ENCODE measurements around the gene CDK14. TPM values are rescaled to one million over a fixed set of nuclear protein-coding genes. Genes with fewer than 3 reads are reported as not detected.
"Not testable (repeated sequence)": the region's sequence is repeated elsewhere in the genome, so short reads cannot be mapped to it uniquely, and the experiment has no call there.

CDK14 gene
- polyA plus RNA-seq, 3 donors = 28.6 to 35.1 (median 33.7) TPM

DNA sequence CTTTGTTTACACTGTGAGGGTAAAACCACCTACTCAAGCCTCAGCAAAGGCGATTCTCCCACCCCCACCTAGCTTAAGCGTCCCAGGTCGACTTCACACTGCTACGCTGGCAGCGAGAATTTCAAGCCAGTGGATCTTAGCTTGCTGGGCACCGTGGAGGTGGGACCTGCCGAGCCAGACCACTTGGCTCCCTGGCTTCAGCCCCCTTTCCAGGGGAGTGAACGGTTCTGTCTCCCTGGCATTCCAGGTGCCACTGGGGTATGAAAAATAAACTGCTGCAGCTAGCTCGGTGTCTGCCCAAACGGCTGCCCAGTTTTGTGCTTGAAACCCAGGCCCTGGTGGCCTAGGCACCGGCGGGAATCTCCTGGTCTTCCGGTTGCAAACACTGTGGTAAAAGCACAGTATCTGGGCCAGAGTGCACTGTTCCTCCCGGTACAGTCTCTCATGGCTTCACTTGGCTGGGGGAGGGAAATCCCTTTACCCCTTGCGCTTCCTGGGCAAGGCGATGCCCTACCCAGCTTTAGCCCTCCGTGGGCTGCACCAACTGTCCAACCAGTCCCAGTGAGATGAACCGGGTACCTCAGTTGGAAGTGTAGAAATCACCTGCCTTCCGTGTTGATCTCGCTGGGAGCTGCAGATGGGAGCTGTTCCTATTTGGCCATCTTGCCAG lies 139.6 kb downstream of the CDK14 start:
- not testable (repeated sequence) for DNase-seq (ENCODE audit: extremely low read depth in 1 of 11, low read depth in 9 of 11, low spot score in 4 of 11)

DNA sequence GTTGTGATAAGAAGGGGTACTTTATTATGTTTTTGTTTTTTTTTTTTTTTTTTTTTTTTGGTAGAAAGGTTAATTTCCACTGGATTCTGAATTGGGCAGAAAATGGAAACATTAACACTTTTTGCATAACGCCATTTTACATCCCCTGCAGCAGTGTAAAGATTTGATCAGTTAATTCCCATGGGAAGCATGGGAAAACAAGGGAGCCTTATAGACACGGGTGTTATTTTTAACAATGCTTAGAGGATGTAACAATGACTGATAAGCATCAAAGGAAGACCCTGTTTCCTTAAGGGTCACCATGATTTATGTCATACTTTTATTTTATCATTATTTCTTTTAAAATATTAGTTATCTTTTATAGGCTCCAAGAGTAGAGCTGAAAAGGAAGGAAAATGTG lies 140.2 kb downstream of the CDK14 start:
- DNase-seq (ENCODE audit: extremely low read depth in 1 of 11, low read depth in 9 of 11, low spot score in 4 of 11) = no peak

DNA sequence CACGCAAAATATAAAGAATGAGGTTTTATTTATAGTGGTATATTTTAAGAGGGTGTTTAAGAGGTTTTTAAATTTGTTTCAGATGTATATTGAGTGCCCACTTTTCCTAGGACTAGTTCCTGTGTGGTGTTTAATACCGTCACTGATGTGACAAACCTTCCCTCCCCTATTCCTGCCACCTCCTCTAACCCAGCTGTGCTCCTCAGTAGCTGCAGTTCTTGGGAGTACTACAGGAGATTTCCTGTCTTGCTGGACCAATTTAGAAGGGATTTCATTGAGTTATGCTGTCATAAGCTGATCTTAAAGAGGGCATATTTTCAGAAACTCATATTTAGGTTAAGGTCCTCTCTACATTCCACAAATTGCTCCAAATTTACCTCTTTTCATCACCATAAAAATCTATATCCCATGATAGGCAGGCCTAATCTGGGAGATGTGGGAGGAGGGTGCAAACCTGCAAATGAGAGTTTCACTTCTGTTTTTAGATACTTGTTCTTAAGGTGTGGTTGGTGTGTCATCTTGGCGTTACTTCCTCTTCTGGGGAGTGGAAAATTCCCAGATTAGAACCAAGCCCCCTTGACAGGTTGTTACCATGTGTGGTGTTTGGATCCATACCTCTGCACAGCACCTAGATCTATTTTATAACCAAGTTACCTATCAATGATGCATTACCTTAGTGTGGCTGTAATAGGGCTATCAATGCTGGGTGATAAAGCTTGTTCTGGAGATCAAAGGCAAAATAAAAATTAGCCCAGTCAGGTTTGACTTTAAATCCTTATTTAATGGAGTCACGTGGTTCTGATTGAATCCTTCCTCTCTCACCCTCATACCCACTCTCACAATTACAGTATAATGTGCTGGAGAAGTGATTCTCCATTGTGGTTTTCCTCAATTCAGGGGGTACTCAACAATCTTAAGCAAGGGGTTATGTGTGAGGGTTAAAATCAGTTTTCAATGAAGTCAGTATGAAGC lies 141.1 kb downstream of the CDK14 start:
- no peak for DNase-seq (ENCODE audit: extremely low read depth in 1 of 11, low read depth in 9 of 11, low spot score in 4 of 11)

DNA sequence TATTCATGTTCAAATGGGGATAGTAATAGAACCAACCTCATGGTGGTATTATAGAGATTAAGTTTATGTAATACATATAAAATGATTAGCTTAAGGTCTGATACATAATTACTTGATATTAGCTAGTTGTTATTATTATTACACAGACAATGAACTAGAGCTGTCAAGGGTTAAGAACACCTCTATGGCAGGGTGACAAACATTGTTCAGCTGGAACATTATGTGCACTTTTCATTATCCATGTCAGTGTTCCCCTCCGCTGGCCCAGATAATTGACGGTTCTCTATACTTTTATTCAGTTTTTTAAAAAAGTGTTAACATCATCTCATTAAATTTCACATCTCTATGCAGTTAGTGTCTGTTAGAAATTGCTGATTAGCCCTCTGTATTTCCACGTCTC lies 142.1 kb downstream of the CDK14 start:
- DNase-seq (ENCODE audit: extremely low read depth in 1 of 11, low read depth in 9 of 11, low spot score in 4 of 11) = no peak

DNA sequence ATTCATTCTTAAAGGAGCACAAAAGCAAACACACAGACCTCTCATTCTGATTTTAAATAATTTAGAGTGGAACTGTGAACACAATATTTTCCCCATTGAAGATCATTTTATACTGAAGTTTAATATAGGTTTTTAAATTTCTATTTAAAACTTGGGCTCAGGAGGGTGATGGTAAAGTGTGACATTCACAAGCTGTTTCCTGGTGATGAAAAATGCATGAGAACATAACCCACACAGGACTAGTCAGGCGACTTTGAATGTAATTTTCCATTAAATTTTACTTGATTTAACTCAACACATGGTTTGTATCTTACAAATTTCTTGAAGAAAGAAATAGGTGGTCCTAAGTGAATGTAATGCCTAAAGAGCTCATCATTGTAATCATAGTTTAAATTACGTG lies 143.6 kb downstream of the CDK14 start:
- DNase-seq (ENCODE audit: extremely low read depth in 1 of 11, low read depth in 9 of 11, low spot score in 4 of 11) = no peak

DNA sequence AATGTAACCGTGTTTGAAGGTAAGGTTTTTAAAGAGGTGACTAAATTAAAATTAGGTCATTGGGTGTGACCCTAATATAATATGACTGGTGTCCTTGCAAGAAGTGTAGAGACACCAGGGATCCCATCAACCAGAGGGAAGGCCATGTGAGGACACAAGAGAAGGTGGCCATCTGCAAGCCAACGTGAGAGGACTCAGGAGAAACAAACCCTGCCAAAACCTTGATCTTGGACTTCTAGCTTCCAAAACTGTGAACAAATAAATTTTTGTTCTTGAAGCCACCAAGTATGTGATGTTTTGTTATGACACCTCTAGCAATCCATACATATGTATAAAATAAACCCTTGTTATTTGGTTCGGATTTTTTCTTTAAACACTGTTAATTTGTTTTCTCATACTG lies 144.3 kb downstream of the CDK14 start:
- DNase-seq (ENCODE audit: extremely low read depth in 1 of 11, low read depth in 9 of 11, low spot score in 4 of 11) = no peak

DNA sequence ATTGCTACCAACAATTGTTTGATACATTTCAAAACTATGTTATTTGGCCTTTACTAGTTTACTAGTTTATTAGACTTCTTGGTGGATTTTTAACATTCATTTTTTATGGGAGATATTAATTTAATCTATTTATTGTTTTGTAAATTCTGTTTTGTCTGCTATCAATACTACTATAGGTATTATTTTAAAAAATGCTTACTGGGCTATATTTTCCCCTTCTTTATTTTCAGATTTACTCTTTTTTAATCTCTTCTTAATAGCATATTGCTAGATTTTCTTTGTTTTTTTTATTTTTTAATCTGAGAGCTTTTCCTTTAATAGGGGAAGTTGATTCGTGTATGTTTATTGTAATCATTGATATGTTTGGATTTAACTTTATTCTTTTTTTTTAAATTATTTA lies 147.5 kb downstream of the CDK14 start:
- DNase-seq (ENCODE audit: extremely low read depth in 1 of 11, low read depth in 9 of 11, low spot score in 4 of 11) = no peak

DNA sequence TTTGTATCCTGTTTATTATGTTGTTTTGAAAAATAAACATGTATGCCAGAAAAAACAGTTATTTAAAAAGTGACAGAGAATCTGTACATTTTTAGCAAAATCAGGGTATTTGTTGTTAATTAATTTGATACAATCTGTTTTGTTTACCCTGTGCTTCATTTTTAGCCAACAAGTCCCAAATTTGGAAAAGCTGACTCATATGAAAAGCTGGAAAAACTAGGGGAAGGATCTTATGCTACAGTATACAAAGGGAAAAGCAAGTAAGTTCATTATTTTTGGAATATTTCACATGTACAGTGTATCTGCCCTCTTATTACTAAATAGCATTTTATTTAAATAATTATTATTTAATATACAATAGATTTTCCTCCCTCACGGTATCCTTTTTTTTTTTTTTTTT lies 151.4 kb downstream of the CDK14 start:
- DNase-seq (ENCODE audit: extremely low read depth in 1 of 11, low read depth in 9 of 11, low spot score in 4 of 11) = no peak

DNA sequence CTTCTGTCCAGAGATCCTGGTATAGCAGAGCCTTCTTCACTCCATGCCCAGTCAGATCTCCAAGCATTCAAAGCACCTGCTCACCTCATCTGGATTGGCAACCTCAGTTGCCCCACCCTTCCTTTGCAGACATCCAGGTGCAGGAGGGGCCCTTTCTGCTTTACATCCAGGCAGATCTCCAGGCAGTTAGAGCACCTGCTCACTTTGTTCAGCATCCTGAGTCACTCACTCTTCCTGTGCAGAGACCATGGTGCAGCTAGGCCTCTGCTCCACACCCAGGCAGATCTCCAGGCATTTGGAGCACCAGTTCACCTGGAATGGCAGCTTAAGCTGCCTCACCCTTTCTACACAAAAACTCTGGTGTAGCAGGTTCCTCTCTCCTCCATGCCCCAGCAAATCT lies 153.1 kb downstream of the CDK14 start:
- no peak for DNase-seq (ENCODE audit: extremely low read depth in 1 of 11, low read depth in 9 of 11, low spot score in 4 of 11)

DNA sequence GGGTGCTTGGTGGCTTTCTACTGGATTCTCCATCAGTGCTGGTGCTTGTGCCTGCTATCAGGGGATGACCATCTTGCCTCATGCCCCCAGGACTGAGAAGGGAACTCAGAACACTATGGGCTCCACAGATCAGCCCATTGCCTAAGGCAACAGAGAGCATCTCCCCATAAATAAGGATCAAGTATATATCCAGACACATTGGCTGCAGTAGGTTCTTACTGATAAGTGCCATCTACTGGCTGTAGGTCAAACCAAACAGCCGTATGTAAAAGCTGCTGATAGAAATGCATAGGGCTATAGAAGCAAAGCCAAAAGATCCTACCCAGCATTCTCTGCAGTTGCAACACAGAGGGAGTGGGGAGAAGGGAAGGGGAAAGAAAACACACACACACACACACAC lies 153.7 kb downstream of the CDK14 start:
- no peak for DNase-seq (ENCODE audit: extremely low read depth in 1 of 11, low read depth in 9 of 11, low spot score in 4 of 11)

DNA sequence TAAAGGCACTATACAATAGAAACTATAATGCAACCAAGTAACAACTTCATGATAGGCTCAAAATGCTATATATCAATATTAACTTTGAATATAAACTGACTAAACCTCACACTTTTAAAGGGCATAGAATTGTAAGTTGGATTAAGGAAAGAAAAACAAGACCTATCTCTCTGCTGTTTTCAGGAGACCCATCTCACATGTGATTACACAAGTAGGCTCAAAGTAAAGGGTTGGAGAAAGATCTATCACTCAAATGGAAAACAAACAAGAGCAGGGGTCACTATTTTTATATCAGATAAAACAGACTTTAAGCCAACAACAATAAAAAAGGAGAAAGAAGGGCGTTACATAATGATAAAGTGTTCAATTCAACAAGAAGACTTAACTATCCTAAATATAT lies 155.5 kb downstream of the CDK14 start:
- no peak for DNase-seq (ENCODE audit: extremely low read depth in 1 of 11, low read depth in 9 of 11, low spot score in 4 of 11)

DNA sequence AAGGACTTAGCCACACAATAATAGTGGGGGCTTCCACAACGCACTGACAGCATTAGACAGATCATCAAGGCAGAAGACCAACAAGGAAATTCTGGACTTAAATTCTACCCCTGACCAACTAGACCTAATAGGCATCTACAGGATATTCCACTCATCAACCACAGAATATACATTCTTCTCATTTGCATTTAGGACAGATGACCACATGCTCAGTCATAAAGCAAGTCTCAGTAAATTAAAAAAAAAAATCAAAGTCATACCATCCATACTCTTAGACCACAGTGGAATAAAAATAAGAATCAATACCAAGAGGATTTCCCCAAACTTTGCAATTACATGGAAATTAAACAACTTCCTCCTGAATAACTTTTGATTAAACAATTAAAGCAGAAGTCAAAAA lies 155.9 kb downstream of the CDK14 start:
- DNase-seq (ENCODE audit: extremely low read depth in 1 of 11, low read depth in 9 of 11, low spot score in 4 of 11) = no peak

DNA sequence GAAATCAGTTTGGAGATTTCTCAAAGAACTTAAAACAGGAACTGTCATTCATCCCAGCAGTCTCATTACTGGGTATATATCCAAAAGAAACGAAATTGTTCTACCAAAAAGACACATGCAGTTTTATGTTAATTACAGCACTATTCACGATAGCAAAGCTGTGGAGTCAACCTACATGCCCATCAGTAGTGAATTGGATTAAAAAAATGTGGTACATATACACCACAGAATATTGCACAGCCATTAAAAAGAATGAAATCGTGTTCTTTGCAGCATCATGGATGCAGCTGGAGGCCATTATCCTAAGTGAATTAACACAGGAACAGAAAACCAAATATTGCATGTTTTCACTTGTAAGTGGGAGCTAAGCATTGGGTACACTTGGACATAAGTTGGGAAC lies 158.9 kb downstream of the CDK14 start:
- DNase-seq (ENCODE audit: extremely low read depth in 1 of 11, low read depth in 9 of 11, low spot score in 4 of 11) = no peak

DNA sequence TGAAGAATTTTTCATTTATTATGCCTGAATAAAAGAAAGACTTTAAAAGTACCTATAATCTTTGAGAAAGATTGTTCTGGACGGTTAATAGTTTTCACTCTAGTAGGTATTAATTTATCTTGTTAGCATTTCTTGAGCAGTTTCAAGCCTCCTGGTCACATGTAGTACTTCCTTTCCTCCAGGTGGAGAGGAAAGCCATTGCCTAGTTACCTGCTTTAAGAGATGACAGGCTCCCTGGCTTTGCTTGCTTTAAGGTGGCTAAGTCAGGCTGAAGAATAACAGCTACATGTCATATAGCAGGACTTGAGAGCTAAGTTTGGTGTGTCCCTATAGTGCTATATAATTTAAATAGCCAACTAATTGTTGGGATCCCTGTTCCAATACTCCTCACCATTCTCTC lies 160.2 kb downstream of the CDK14 start:
- DNase-seq (ENCODE audit: extremely low read depth in 1 of 11, low read depth in 9 of 11, low spot score in 4 of 11) = no peak

DNA sequence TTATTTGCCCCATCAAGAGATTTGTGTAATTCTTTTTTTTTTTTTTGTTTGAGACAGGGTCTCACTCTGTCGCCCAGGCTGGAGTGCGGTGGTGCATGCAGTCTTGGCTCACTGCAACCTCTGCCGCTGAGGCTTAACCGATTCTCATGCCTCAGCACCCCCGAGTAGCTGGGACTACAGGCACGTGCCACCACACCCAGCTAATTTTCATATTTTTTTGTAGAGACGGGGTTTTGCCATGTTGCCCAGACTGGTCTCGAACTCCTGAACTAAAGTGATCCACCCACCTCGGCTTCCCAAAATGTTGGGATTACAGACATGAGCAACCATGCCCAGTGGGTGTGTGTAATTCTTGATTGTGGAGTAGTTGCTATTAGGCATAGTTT lies 161.4 kb downstream of the CDK14 start:
- not testable (repeated sequence) for DNase-seq (ENCODE audit: extremely low read depth in 1 of 11, low read depth in 9 of 11, low spot score in 4 of 11)

DNA sequence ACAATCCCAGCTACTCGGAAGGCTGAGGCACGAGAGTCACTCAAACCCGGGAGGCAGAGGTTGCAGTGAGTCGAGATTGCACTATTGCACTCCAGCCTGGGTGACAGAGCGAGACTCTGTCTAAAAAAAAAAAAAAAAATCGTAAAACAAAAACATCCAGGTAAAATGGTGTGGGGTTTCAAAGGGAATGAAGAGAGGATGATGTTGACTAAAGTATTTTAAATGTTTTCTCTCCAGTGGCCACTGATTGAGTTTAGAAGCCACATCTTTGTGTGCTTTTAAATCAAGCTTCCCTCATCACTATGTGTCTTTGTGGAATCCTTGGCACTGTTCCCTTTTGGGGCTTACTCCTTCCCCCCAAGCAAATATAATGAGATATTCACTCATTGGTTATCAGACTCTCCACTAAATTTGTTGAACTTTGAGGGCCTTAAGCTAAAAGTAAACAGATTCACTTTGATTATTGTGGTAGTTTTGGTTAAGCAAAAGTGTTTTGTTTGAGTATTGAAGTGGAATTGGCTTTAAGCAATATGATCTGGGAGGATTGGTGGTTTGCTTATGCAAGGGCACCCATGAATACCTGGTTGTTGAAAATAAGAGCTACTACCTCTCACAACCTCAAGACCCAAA lies 162.9 kb downstream of the CDK14 start:
- DNase-seq (ENCODE audit: extremely low read depth in 1 of 11, low read depth in 9 of 11, low spot score in 4 of 11) = no peak

DNA sequence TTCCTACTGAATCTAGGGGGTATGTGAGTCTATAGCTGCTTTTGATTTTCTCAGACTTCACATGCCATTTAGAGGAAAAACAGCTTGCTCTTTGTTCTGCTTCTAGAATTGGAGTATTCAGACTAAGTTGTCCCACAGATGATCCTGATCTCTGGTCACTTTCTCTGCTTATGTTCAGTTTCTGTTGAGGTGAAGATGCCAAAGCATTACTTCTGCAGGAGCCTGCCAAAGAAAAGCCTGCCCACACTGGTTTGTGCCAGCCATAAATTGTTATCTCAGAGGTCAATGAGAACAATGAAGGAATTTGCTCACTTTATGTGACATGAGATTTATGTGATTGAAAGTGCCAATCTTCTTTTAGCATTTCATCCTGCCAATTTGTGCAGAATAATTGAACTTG lies 163.6 kb downstream of the CDK14 start:
- DNase-seq (ENCODE audit: extremely low read depth in 1 of 11, low read depth in 9 of 11, low spot score in 4 of 11) = no peak

DNA sequence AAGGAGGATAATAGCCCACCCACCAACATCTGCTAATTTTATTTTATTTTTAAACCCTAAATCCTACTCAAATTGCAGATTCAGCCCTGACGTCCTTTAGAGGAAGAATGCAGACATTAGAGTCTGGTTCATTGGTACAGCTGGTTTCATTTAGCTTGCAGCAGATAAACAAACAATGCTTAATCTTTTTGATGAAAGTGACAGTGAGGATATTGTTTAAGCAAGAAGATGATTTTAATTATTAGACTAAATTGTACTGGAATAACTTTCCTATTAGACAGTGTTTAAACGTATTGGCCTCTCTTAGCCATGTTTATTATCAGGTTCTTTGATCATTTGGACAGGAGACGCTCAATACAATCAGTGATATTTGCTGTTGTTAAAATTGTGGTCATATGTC lies 164.8 kb downstream of the CDK14 start:
- no peak for DNase-seq (ENCODE audit: extremely low read depth in 1 of 11, low read depth in 9 of 11, low spot score in 4 of 11)

DNA sequence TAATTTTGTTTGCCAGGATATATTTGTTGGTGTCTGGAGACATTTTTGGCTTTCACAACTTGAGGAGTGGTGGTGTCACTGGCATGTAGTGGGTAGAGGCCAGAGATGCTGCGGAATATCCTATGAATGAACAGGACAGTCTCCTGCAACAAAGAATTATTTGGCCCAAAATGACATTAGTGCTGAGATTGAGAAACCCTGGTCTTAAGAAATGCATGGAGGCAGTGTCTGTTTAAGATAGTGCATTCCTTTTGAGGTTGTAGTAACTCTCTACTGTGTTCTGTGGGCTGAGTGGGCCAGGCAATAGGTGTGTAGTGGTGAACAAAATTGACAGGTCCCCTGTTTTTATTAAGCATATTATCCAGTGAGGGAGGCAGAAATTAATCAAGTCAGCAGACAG lies 165.5 kb downstream of the CDK14 start:
- DNase-seq (ENCODE audit: extremely low read depth in 1 of 11, low read depth in 9 of 11, low spot score in 4 of 11) = no peak

DNA sequence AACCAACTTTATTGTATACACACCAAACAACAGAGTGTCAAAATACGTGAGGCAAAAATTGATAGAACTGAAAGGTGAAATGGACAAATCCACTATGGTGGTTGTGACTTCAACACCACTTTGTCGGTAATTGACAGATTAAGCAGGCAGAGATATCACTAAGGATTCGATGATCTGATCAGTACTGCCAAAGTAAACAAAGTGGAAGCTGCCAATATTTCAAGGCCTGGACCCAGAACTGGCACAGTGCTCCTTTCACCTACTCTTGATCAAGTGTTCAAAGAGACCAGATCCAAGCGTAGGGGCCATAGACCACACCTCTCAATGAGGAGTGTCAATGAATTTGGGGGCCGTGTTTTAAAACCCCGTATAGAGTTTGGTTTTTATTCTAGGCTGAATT lies 167.0 kb downstream of the CDK14 start:
- DNase-seq (ENCODE audit: extremely low read depth in 1 of 11, low read depth in 9 of 11, low spot score in 4 of 11) = no peak
